DOHH2 (cell line): ENCODE measurements around the gene BAX.

Experiments used
- H3F3A ChIP-seq: fragments of 200-600 bp; sonication (generic), shearing (Covaris generic); 2 replicates; pipeline ENCODE4 v1.6.0; 2016; ENCODE audit warnings: antibody characterized with exemption, mild to moderate bottlenecking; ENCODE audit not compliant: control insufficient read depth, insufficient read depth
- H3K27ac ChIP-seq: fragments of 200-600 bp; sonication (generic); 2 replicates; pipeline ENCODE4 v1.5.1; 2014; ENCODE audit warnings: low read depth, mild to moderate bottlenecking, low read length, moderate library complexity
- H3K27me3 ChIP-seq: fragments of 200-600 bp; sonication (generic); 2 replicates; pipeline ENCODE4 v1.6.1; 2014; ENCODE audit warnings: mild to moderate bottlenecking, low read length, mixed read lengths; ENCODE audit not compliant: control insufficient read depth
- H3K36me3 ChIP-seq: fragments of 200-600 bp; sonication (generic); 2 replicates; pipeline ENCODE4 v1.6.1; 2014; ENCODE audit warnings: mild to moderate bottlenecking, low read length, moderate library complexity, mixed read lengths; ENCODE audit not compliant: control insufficient read depth
- H3K4me1 ChIP-seq: fragments of 200-600 bp; sonication (generic); 2 replicates; pipeline ENCODE4 v1.6.1; 2014; ENCODE audit warnings: mild to moderate bottlenecking, low read length, mixed read lengths; ENCODE audit not compliant: control insufficient read depth
- H3K4me2 ChIP-seq: fragments of 200-600 bp; sonication (generic); 2 replicates; pipeline ENCODE4 v1.6.0; 2014; ENCODE audit warnings: mild to moderate bottlenecking, low read length, moderate library complexity
- H3K4me3 ChIP-seq: fragments of 200-600 bp; sonication (generic); 2 replicates; pipeline ENCODE4 v1.5.1; 2014; ENCODE audit warnings: mild to moderate bottlenecking, low read length, mixed read lengths
- H3K79me2 ChIP-seq: fragments of 200-600 bp; sonication (generic); 2 replicates; pipeline ENCODE4 v1.6.1; 2014; ENCODE audit warnings: mild to moderate bottlenecking, low read length, mixed read lengths; ENCODE audit not compliant: control insufficient read depth
- H3K9me2 ChIP-seq: fragments of 200-600 bp; sonication (generic); replicated peaks from 2 replicates; pipeline ENCODE4 v1.6.1; 2014; ENCODE audit warnings: mild to moderate bottlenecking, low read length, mixed read lengths; ENCODE audit not compliant: control insufficient read depth
- H3K9me3 ChIP-seq: fragments of 200-600 bp; sonication (generic); 2 replicates; pipeline ENCODE4 v1.6.1; 2014; ENCODE audit warnings: antibody characterized with exemption, low read length, mixed read lengths; ENCODE audit not compliant: control insufficient read depth, insufficient read depth
- H4K20me1 ChIP-seq: fragments of 200-600 bp; sonication (generic); 2 replicates; pipeline ENCODE4 v1.6.0; 2014; ENCODE audit warnings: low read depth, mild to moderate bottlenecking, antibody characterized with exemption, low read length, moderate library complexity; ENCODE audit not compliant: control insufficient read depth, insufficient read depth
- CTCF ChIP-seq: fragments of 200-600 bp; sonication (generic); IDR thresholded peaks from one replicate; pipeline ENCODE4 v1.5.1; 2014; ENCODE audit warnings: antibody characterized with exemption, mild to moderate bottlenecking, low read depth, low read length; ENCODE audit not compliant: poor library complexity, severe bottlenecking
- EZH2phosphoT487 ChIP-seq: fragments of 200-600 bp; sonication (generic); IDR thresholded peaks from 2 replicates; pipeline ENCODE4 v1.6.1; 2017; ENCODE audit warnings: borderline replicate concordance, mild to moderate bottlenecking, antibody characterized with exemption, low read length, moderate library complexity, mixed read lengths

Gene BAX

GRCh38 chr19:48965806-48966540 lies 11.3 kb downstream of the BAX start:
- Histone ChIP-seq H3K27me3 (no peaks in the 10 kb centered on the region), H4K20me1 (no peaks in the 10 kb centered on the region), H3F3A (peaks cover 13% of the 10 kb centered on the region), H3K4me3 (peak overlapping the region; percentile 98), H3K9me2 (no peaks in the 10 kb centered on the region), H3K4me2 (peak overlapping the region; percentile 89), H3K27ac (peak overlapping the region; percentile 68), H3K79me2 (peaks cover 30% of the 10 kb centered on the region), H3K9me3 (no peaks in the 10 kb centered on the region), H3K36me3 (peaks cover 54% of the 10 kb centered on the region), H3K4me1 (peaks cover 77% of the 10 kb centered on the region)
- TF ChIP-seq EZH2phosphoT487 (no peak), CTCF (no peak)

GRCh38 chr19:48966541-48967345 lies 12.1 kb downstream of the BAX start:
- Histone ChIP-seq H3K4me2 (peak overlapping the region; percentile 89), H3K27ac (peak overlapping the region; percentile 68), H3K36me3 (peaks cover 54% of the 10 kb centered on the region), H3K79me2 (peaks cover 30% of the 10 kb centered on the region), H3K4me1 (peaks cover 76% of the 10 kb centered on the region), H3K4me3 (peak overlapping the region; percentile 98), H3K9me2 (no peaks in the 10 kb centered on the region), H4K20me1 (no peaks in the 10 kb centered on the region), H3K9me3 (no peaks in the 10 kb centered on the region), H3K27me3 (no peaks in the 10 kb centered on the region), H3F3A (peaks cover 13% of the 10 kb centered on the region)
- TF ChIP-seq EZH2phosphoT487 (no peak), CTCF (no peak)

- Histone ChIP-seq H3K36me3 (peaks cover 54% of the 10 kb centered on the region), H3F3A (peaks cover 13% of the 10 kb centered on the region), H3K4me3 (no peak overlapping the region)
These were observed 12.9 kb downstream of the BAX start for GRCh38 chr19:48967346-48968178.

More at GRCh38 chr19:48967346-48968178, 12.9 kb downstream of the BAX start:
- TF ChIP-seq EZH2phosphoT487 (no peak), CTCF (no peak)
- Histone ChIP-seq H3K4me1 (peaks cover 68% of the 10 kb centered on the region), H3K9me2 (no peaks in the 10 kb centered on the region), H4K20me1 (no peaks in the 10 kb centered on the region), H3K4me2 (peak overlapping the region; percentile 30), H3K79me2 (peaks cover 30% of the 10 kb centered on the region), H3K27ac (peak overlapping the region; percentile 68), H3K27me3 (no peaks in the 10 kb centered on the region), H3K9me3 (no peaks in the 10 kb centered on the region)
